Measurements from ENCODE around the gene GABBR2.

GABBR2 gene

GRCh38 chr9:98362624-98363252 is 346.0 kb downstream of the GABBR2 start:
- no peak for TF ChIP-seq CTCF (IDR thresholded peaks at IDR 0.05; ENCODE audit: borderline replicate concordance, insufficient read depth, low read depth, low read length)
- H3K4me3 ChIP-seq (ENCODE audit: low read depth, low read length) = no peak overlapping the region

DNA sequence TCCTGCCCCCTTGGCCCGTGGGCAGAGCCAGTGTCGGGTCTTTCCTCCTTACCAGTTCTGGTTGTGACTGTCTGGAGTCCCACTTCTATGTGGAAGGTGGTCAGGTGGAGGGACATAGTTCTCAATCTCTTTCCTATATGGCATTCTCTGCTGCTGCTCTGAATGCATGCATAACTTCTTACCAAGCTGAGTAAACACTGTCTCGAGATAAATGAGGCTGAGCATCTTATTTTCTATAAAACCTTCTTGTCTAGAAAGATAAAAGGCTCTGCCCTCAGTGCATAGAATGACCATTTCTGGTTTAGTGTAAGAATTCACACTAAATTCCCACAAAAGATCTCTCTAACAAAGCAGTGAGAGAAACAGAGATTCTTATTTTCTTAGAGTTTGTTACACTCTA is 347.1 kb downstream of the GABBR2 start:
- no peak for TF ChIP-seq CTCF (IDR thresholded peaks at IDR 0.05; ENCODE audit: borderline replicate concordance, insufficient read depth, low read depth, low read length)
- no peak overlapping the region for H3K4me3 ChIP-seq (ENCODE audit: low read depth, low read length)

DNA sequence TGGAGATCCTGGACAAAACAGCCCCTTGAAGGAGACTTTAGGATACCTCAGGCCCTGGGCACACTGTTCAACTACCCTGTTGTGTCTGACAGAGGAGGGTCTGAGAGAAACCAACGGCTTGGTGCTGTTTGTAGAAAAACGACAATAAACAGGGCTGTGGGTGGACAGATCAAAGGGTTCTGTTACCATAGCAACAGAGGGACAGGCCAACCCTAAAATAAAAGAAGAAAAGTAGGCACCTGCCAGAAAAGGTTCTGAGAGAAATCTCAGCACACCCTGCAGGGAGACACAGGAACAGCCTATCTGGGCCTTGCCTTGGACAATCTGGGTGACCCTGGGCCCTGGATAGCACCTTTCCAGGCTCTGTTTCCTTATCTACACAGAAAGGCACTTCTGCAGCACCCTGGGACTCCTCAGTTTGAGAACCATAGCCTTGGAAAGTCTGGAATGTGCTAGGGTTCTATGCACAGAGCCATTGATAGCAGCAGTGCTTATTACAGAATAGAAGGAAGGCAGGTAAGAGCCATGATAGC is 348.5 kb downstream of the GABBR2 start:
- no peak overlapping the region for H3K4me3 ChIP-seq (ENCODE audit: low read depth, low read length)
- no peak for TF ChIP-seq CTCF (IDR thresholded peaks at IDR 0.05; ENCODE audit: borderline replicate concordance, insufficient read depth, low read depth, low read length)

- TF ChIP-seq CTCF (IDR thresholded peaks at IDR 0.05; ENCODE audit: borderline replicate concordance, insufficient read depth, low read depth, low read length) = no peak
- H3K4me3 ChIP-seq (ENCODE audit: low read depth, low read length) = no peak overlapping the region
Measured at GRCh38 chr9:98359569-98359968, 349.2 kb downstream of the GABBR2 start.

- no peak overlapping the region for H3K4me3 ChIP-seq (ENCODE audit: low read depth, low read length)
- no peak for TF ChIP-seq CTCF (IDR thresholded peaks at IDR 0.05; ENCODE audit: borderline replicate concordance, insufficient read depth, low read depth, low read length)
Measured at GRCh38 chr9:98357921-98358535, 350.7 kb downstream of the GABBR2 start.

- TF ChIP-seq CTCF (IDR thresholded peaks at IDR 0.05; ENCODE audit: borderline replicate concordance, insufficient read depth, low read depth, low read length) = no peak
- no peak overlapping the region for H3K4me3 ChIP-seq (ENCODE audit: low read depth, low read length)
Measured at GRCh38 chr9:98356953-98357690, 351.6 kb downstream of the GABBR2 start.

All from GM12875 (cell line).